HG02885 (cell line): Measurements from ENCODE around the gene KIAA0319L.
"Not testable (repeated sequence)": the region's sequence is repeated elsewhere in the genome, so short reads cannot be mapped to it uniquely, and the experiment has no call there.

Experiments used
- ATAC-seq: cut with Tn5 transposase; IDR thresholded peaks from one replicate; pipeline ENCODE4 v1.9.1; 2021; ENCODE audit warnings: mild to moderate bottlenecking; ENCODE audit not compliant: unreplicated experiment, poor library complexity

KIAA0319L gene

GRCh38 chr1:35505911-35506798 lies 51.0 kb downstream of the KIAA0319L start:
- peak; percentile 75 for ATAC-seq

DNA sequence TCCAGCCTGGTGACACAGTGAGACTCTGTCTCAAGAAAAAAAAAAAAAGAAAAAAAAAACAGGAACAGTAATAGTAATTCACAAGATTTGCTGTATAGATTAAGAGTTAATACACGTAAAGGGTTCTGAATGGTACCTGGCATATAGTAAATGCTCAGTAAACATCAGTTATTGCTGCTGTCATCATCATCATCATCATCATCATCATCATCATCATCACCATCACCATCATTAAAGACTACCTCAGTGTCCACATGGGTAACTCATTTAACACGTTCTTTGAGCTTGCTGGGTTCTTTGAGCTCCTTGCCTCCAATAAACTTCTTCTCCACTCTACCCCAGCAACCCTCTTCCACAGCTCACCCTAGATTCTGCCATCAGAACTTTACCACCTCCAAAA lies 55.0 kb downstream of the KIAA0319L start:
- no peak for ATAC-seq

- no peak for ATAC-seq
These were observed 56.8 kb downstream of the KIAA0319L start for GRCh38 chr1:35500439-35500838.

- no peak for ATAC-seq
These were observed 57.5 kb downstream of the KIAA0319L start for GRCh38 chr1:35499652-35500176.

DNA sequence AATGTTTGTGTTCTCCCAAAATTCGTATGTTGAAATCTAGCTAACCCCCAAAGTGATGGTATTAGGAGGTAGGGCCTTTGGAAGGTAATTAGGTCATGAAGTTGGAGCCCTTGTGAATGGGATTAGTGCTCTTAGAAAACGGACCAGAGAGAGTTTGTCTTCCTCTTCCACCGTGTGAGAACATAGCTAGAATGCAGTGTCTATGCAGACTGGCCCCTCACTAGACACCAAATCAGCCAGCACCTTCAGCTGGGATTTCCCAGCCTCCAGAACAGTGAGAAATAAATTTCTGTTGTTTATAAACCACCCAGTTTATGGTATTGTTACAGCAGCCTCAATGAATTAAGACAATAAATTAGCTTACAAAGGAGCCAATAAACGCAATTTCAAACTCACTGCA lies 58.0 kb downstream of the KIAA0319L start:
- ATAC-seq = no peak

DNA sequence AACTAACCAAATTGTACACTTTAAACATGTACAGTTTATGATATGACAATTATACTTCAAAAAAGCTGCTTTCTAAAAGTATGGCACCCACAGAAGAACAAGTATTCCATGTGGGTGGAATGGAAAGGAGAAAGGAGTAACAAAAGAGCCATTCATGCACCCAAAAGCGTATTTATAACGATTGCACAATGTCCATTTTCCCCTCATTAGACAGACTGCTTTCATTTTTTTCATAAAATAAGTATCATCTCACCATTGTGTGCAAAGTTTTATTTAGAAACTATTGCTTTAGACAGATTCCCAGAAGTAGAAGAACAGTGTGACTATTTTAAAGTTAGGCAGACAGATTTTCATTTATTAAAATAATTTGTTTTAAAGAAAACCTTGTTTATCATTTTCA lies 59.6 kb downstream of the KIAA0319L start:
- no peak for ATAC-seq

- no peak for ATAC-seq
These were observed 67.0 kb downstream of the KIAA0319L start for GRCh38 chr1:35490250-35490649.

- no peak for ATAC-seq
These were observed 68.9 kb downstream of the KIAA0319L start for GRCh38 chr1:35488336-35488735.

- ATAC-seq = no peak
These were observed 70.3 kb downstream of the KIAA0319L start for GRCh38 chr1:35486858-35487408.

DNA sequence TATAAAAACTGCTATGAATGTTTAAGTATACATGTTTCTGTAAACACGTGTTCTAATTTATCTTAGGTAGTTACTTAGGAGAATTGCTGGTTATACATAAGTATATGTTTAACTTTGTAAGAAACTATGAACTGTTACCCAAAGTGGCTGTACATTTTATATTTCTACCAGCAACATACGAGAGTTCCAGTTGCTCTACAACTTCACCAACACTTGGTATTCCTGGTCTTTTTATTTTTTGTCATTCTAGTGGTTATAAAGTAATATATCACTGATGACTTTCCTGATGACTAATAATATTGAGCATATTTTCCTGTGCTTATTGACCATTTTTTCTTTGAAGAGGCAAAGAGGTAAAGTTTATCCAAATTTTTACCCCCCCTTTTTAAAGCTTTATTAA lies 76.0 kb downstream of the KIAA0319L start:
- no peak for ATAC-seq

- no peak for ATAC-seq
These were observed 79.3 kb downstream of the KIAA0319L start for GRCh38 chr1:35477870-35478269.

GRCh38 chr1:35475856-35476674 lies 81.1 kb downstream of the KIAA0319L start:
- ATAC-seq = no peak

DNA sequence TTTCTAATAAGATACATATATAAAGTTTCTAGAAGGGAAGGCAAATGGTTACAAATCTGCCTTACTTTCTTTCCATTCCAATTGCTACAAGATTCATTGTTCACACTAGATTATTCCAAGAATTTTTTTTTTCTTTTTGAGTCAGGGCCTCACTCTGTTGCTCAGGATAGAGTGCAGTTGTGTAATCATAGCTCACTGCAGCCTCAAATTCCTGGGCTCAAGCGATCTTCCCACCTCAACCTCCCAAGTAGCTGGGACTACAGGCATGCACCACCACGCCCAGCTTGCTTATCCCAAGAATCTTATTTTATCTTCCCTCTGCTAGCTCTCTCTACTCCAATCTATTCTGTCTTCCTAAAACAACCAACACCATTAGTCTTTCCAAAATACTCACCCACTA lies 81.8 kb downstream of the KIAA0319L start:
- no peak for ATAC-seq

DNA sequence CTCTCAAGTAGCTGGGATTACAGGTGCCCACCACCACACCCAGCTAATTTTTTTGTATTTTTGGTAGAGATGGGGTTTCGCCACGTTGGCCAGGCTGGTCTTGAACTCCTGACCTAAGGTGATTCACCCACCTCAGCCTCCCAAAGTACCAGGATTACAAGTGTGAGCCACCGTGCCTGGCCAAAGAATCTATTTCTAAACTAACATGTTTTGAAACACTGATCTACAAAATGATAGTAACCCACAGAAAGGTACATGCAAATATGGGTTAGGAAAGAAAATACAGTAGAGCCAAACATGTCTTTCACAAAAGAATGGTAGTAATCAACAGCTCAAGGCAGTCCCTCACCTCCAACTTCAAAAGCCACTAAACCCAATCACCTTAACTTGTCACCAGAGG lies 84.0 kb downstream of the KIAA0319L start:
- ATAC-seq = not testable (repeated sequence)

DNA sequence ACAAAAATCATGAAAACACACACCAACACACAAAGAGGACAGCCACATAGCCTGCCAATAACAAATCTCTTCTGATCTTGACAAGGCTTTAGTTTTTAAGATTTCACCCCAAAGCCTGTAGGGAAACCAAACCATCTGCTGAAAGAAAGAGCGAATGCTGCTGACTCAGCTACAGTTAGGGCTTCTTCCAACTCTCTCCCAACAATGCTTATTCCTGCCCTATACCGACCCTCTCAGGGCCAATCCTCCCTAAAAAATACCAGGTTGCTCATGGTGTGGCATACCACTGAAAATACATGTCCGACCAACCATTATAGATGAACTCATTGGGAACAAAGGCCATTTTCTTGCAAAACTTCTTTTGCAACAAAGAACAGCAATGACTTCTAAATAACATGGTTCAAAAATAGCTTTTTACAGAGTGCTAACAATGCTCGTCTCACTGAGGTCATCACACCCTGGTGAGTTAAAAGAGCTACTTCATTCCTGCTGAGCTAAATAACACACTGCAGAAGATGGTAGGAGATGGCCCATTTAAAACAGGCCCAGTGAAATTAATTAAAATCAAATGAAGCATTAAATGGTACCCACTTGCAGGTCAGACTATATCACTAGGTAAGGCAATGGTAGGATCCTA lies 86.1 kb downstream of the KIAA0319L start:
- ATAC-seq = no peak

DNA sequence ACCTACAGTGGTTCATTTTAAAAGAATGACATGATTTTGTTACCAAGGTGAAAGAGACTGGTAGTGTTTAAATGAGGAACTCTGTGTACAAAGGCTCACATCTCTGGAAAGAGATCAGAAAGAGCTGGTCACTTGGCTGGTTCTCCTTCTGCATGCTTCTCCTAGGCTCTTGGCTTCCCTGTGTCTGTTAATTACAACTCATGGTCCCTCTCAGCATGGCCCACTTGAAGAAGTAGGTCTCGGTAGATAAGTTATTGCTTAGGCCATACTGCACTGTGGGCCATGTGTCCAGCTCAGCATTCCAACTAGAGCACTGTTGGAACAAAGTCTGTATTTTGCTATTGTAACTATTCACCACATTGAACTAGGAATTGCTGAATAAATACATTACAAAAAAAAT lies 91.1 kb downstream of the KIAA0319L start:
- ATAC-seq = no peak

GRCh38 chr1:35463749-35464148 lies 93.5 kb downstream of the KIAA0319L start:
- not testable (repeated sequence) for ATAC-seq

- no peak for ATAC-seq
These were observed 94.0 kb downstream of the KIAA0319L start for GRCh38 chr1:35463232-35463631.

- no peak for ATAC-seq
These were observed 95.1 kb downstream of the KIAA0319L start for GRCh38 chr1:35461966-35462651.

- ATAC-seq = no peak
These were observed 96.4 kb downstream of the KIAA0319L start for GRCh38 chr1:35460796-35461195.
